HG03378 (cell line): ENCODE results near the gene NR4A3.
A peak's percentile ranks its signal among the peaks of the same experiment; 100 is the strongest.
"Not testable (repeated sequence)": the region's sequence is repeated elsewhere in the genome, so short reads cannot be mapped to it uniquely, and the experiment has no call there.

ENCODE experiments used
- ATAC-seq: cut with Tn5 transposase; IDR thresholded peaks from one replicate; pipeline ENCODE4 v1.9.1; 2021; ENCODE audit warnings: mild to moderate bottlenecking, moderate library complexity; ENCODE audit not compliant: unreplicated experiment

The NR4A3 gene

DNA sequence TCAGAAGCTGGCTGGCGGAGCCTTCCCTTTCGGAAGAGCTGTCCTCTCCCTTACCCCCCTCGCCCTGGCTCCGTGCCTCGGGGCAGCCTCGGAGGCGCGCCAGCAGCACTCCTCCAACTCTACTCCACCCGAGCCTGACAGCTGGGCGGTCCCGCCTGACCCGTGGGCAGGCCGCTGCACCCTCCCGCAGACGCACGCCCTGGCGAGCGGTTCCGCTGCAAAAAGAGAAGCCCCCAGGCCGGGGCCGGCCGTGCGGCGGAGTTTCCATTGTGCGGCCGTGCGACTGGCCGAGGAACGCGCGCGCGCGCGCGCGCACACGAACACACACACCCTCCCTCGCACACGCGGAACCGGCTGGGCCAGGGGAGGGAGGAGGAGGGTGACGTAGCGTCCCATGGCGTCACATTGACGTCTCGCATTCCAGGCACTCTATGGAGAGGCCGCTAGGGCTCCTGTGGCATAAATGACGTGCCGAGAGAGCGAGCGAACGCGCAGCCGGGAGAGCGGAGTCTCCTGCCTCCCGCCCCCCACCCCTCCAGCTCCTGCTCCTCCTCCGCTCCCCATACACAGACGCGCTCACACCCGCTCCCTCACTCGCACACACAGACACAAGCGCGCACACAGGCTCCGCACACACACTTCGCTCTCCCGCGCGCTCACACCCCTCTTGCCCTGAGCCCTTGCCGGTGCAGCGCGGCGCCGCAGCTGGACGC lies at the start of gene NR4A3:
Gene NR4A3 (plus strand): TSS at position 490 of the 713 bp plus-strand sequence. CDS start 6,158 bp downstream, outside the sequence.
- peak; percentile 36 for ATAC-seq

DNA sequence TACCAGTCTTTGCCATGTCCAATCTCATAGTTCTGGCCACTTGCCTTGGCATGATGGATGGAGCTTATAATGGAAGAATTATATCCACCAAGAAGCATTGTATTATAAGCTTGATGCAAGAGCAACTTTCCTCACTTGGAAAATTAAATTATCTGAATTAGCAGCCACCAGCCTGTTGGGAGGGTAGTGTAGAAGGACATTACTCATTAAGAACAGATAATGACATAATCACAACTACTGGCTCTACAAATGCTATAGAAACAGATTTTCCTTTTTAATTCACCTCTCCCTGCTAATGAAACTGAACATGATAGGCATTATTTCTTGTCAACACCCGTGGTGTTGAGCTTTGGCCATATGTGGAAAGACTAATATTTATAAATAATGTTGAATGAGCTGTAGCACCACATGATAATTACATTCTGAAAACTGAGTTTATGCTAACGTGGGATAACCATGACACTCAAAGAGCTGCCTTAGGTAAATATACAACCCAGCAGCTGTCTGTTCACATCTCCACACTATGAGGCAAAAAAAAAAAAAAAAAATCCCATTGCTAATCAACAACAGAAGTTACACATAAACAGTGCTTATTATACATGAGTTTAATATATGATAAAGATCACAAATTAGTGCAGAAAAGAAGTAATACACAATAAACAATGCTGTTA lies 48.1 kb upstream of the NR4A3 start:
- no peak for ATAC-seq

DNA sequence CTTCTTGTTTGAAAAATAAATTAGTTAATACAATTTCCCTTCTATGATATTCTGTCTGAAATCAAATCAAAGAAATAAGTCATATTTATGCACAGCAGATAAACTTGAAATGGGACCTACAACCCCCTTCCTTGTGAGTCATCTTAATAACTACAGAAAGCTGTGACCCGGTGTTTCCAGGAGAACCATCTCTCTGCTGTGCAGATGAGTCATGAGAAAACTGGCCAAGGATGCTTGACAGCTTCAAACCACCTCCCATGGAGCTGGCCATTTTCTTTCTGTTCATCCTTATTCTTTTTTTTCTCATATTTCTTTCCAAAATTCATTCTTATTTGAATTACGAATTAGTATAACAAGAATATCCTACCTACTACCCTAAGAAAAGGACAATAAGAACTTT lies 43.4 kb upstream of the NR4A3 start:
- ATAC-seq: no peak

DNA sequence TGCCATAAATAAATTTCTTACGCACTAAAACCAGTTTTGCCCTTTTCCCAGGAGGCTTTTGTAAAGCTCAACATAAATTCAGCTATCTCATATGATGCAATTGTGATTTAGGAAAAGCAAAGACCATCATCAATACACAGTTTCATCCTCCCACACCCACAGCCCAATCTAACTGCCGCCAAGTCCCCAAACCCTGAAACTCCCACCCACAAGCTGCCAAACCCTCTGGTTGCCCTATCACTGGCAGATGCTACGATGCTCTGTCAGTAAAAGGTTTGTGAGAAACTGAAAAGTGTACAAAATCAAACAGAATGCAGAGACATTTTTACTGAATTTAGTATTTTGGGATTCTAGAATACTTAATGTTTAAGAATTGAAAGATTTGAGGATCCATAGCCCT lies 42.8 kb upstream of the NR4A3 start:
- no peak for ATAC-seq

DNA sequence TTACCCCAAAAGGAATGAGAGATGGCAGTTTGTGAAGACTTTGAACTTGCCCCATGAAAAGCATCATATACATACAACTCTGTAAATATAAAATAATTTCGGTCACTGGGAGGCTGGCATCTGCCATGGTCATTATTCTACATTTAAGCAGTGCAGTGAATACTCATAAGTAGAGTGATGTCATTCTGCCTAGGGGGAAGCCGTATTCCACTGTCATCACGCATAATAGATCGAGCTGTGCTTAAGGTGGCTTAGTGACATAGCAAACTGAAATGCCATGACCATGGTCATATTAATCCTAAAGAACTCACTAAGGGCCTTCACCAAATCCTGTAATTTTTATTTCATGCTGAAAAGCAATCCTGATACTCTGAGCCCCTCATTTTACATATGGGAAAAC lies 42.4 kb upstream of the NR4A3 start:
- ATAC-seq: no peak

DNA sequence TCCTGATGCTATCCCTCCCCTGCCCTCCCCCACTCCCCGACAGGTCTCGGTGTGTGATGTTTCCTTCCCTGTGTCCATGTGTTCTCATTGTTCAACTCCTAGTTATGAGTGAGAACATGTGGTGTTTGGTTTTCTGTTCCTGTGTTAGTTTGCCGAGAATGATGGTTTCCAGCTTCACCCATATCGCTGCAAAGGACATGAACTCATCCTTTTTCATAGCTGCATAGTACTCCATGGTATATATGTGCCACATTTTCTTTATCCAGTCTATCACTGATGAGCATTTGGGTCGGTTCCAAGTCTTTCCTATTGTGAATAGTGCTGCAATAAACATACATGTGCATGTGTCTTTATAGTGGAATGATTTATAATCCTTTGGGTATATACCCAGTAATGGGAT lies 39.3 kb upstream of the NR4A3 start:
- ATAC-seq: not testable (repeated sequence)

DNA sequence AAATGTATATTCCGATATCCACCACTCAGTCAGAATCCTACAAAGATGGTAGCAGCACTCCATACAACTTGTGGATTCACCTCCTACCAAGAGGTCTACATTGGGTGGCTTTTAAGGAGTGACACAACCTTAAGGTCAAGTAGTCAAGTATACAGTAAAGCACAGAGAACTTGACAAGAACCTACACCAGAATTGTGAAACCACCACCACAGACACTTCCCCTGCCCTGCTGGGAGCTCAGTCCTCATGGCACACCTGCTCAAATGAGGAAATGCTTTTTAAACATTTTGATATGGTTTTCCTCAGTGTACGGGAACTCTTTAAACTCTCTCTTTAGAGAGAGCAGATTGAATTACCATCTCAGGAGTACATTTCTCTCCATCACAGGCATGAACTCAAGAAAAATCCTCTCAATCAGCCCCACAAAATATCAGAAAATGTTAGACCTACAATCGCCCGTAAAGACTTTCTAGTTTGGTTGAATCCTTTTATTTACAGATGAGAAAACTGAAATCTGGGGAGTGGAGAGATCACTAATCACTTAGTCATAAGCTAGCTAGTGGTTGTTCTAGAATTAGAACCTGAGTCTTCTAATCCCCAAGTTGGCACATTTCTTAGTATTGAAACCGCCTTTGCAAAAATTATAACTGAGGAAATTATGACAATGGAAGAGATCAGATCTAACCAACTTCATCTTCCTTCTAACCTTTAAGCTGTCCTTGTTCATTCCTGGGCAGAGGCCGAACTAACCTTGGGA lies 38.5 kb upstream of the NR4A3 start:
- no peak for ATAC-seq

DNA sequence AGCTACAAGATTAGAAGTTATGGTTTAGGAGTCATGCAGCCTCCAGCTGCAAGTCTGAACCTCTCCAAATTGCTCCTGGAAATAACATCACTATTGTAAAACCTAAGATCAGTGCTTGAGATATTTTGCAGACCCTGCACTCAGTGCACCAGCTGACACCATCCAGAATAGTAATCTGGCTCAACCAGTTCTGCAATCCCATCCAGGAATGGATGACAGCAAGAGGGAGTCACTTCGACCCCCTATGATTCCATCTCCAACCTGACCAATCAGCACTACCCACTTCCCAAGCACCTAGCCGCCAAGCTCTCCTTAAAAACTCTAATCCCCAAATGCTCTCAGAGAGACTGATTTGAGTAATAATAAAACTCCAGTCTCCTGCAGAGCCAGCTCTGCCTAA lies 37.9 kb upstream of the NR4A3 start:
- no peak for ATAC-seq

DNA sequence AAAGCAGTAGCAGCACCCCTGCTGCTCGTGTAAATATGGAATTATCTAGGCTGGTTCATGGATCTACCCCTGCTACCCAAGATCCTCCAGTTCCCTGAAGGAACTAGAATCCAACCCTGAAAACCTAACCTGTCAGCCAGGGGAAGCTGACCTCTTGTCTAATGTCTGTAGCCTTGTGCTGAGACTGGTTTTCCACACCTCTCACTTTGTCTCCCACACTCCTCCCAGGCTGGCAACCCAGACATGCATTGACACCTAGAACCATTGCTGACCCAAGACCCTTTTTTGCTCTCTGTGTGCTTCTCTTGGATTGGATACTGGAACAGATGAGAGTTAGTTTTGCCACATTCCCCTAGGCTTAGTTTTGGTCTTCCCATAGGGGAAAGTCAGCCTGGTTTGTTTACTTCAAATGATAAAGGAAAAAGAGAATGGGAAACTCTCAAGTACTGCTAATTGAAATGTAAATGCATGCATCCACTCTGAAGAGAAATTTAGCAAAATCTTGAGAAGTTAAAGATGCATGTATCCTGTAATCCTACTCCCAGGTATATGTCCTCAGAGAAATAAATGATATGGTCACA lies 36.6 kb upstream of the NR4A3 start:
- ATAC-seq: no peak

DNA sequence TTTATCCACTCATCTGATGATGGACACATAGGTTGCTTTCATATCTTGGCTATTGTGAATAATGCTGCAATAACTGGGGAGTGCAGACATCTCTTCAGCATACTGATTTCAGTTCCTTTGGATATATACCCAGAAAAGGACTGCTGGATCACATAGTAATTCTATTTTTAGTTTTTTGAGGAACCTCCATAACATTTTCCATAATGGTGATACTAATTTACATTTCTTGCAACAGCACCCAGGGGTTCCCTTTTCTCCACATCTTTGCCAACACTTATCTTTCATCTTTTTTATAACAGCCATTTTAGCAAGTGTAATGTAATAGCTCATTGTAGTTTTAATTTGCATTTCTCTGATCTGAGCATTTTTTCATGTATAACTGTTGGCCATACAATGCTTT lies 34.1 kb upstream of the NR4A3 start:
- ATAC-seq: no peak

DNA sequence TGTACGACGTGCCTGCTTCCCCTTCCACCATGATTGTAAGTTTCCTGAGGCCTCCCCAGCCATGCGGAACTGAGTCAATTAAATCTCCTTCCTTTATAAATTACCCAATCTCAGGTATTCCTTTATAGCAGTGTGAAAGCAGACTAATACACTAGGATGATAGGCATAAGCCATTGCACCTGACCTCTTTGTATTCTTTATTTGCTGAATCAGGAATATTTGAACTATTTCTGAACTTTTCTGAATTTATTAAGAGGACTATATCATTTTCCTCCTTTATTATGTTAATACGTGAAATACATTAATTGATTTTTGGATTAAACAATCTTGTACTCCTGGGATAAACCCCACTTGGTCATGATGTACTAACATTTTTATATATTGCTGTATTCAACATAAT lies 28.2 kb upstream of the NR4A3 start:
- no peak for ATAC-seq

DNA sequence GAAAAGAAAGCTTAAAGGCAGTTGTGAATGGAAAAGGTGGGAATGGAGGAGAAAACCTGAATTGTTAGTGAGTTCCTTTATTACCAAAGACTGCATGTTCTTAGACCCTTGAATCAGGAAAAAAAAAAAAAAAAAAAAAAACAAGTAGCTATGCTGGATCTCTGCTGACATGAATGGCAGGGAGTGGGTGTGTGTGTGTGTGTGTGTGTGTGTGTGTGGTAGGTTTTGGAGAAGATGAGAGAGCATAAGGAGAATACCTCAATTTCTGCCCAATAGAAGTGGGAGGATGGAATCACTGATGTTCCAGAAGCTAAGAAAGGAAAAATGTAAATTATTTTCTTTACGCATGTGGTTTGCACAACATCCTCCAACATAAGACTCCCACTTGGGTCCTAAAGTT lies 25.5 kb upstream of the NR4A3 start:
- ATAC-seq: no peak

DNA sequence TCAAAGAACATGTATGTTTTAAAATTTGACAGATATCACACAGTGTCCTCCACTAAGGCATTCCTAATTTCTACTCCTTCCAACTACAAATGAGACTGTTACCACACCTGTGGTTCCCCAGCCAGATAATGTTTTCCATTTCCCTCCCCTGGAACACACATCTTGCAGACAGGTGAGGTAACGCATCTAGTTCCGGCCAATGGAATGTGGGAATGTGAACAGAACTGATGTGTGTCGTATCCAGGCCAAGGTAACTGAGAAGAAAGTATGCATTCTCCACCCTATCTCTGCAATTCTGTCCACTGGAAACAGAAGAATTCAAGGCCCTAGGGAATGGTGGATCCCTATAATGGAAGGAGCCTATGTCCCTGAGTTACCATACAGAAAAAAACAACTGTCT lies 19.9 kb upstream of the NR4A3 start:
- ATAC-seq: no peak

DNA sequence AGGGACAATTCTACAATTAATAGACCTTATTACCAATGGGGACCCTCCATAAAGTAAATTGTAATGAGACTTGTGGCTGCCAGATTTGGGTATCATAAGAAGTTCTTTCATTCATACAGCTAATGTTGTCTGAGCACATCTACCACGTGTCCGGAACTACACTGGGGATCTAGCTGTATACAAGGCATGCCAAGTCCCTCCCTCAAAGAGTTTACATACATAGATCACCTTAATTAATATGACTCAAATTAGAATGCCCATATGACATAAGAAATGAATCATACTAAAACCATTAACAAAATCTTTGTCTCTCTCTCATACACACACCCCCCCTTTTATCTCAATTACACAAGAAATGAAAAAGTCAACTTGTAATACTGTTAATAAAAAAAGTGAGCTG lies 18.0 kb upstream of the NR4A3 start:
- ATAC-seq: no peak

DNA sequence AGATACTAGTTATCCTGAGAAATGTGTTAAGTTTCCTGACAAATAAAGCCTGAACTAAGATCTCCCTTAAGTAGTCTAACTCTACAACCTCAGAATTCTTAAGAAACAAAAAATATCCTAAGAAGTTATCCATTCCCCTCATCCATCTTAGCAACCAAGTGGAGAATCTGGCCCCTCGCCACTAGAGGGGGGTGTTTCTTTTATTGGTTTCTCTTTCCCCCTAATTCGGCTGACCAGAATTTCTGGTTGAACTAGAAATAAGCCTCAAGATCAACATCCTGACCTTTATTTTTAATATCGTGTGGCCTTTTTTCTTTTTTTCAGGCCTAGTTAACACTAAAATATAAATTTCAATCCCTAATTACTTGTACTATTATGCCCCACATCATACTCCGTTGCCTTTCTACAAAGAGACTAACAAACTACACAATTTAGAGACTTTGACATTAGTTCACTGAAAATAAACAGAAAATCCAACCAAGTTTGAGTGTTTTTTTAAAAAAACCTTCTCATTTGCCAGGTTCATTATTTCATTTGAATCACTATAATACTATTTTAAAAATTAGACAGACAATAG lies 14.3 kb upstream of the NR4A3 start:
- ATAC-seq: no peak

DNA sequence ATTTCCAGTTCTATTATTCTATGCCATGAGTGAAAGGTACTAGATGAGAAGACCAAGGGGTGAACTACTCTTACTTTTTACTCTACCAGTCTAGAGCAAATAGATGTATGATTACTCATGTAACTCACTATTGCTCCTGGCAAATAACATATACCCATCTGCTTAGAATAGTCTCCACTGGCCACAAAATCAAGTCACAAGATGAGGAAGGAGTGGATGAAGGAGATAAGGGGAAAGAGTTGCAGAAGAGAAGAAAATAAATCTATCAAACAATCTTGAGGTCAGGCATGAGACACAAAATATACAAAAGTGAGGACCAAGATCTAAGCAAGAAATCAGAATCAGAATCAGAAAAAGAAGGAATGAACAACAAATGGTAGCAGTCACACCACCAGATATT lies 13.7 kb upstream of the NR4A3 start:
- no peak for ATAC-seq

DNA sequence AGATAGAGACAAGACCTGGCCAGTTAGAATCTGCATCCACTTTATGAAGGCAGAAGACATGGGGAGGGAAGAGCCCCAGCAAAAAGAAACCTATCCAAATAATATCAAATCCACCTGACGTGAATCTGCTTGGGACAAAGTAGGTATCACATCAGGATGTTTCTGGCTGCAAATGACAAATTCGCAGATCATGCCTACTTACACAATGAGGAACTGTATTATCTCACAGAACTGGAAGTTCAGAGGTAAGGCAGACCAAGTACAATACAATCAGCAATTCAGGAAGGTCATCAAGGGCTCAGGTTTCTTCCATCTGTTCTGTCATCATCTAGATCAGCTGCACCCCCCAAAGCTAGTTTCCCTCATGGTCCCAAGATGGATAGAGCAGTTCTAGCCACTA lies 13.2 kb upstream of the NR4A3 start:
- ATAC-seq: no peak

DNA sequence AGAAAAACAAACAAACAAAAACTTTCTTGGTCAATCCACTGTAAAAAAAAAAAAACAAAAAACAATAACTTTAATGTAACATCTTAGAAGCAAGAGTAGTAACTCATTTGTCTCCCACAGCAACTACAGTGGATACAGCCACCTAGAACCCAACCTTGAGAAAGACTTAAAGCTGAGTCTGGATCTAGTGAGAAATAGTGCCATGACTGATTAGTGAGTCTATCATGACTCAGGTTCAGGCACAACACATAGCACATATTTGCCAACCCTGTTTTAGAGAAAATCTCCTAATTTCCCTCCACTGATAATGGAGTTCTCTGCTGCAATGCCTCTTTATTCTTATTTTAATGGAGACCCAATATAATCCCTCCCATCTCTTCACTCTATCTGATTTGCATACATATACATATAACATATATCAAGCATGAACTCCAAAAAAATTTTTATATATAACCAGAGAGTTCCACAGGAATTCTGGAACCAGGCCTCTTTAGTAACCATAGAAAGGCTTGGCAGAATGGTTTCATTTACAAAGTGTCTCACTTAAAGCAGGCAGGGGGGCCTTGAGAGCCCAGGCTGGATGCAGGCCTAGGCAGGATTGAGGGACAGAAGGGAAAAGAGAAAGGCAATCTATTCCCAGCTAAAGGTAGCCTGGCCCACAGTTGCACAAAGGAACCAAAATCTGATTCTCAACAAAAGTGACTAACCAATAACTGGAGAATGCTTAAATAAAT lies 11.9 kb upstream of the NR4A3 start:
- ATAC-seq: no peak

DNA sequence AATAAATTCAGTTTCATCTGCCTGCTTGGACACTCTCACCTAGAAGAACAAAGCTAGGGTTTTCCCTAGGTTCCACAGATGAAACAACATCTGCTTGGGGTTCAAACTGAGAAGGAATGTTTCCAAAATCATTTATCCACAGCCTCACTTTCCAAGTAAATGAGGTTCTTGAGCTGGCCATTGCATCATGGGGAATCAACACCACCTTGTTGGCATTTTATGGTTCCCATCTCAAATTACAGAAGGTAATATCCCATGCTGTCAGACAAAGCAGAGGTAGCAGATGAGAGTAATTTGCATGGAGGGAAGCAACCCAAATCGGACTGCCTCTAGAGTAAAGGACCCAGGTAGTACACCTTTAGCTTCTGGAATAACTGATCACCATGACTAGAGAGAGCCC lies 10.5 kb upstream of the NR4A3 start:
- no peak for ATAC-seq

DNA sequence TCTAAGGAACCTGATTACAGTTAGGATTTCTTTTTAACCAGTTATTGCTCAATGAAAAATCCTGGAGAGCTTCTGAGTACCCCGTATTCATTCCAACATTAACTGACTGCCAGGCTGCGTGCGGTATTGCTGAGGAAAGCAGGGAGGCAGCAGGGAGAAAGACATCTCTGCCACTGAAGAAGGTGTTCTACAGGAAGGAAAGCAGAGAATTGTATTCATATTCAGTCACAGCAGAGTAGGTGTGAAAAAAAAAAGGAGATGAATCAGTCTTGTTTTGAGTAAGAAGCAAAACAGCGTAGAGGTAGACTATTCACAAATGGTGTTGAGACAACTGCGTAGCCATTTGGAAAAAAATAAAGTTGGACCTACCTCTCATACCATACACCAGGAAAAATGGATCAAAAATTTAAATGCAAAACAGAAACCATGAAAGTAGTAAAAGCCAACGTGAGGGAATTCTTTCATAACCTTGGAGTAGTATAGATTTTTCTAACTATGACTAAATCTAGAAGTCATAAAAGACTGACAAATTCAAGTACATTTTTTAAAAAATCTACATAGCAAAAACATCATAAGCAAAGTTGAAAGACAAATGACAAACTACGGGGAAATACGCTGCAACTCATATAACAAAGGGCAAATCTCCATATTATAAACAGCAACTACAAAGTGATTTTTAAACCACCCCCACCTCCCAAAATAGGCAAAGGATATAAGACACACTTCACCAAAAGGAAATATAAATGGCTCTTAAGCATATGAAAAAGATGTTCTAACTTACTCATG lies 9.9 kb upstream of the NR4A3 start:
- ATAC-seq: peak; percentile 77
